GM12891 (cell line): Measurements from ENCODE around the gene SSH2.

ENCODE experiments used
- DNase-seq: peaks from one replicate; pipeline ENCODE4 v3.0.0; 2011; ENCODE audit warnings: low spot score; ENCODE audit not compliant: insufficient read length
- FAIRE-seq: peaks from 2 replicates; lab custom pipeline; 2011; peaks lifted over from hg19 to GRCh38; lab: Jason Lieb, UNC
- PAX5 ChIP-seq: IDR thresholded peaks from 2 replicates; pipeline ENCODE4 v1.6.1; 2011; ENCODE audit warnings: low read length, moderate library complexity, mild to moderate bottlenecking; ENCODE audit not compliant: insufficient read depth, severe bottlenecking
- POLR2A ChIP-seq: IDR thresholded peaks from 2 replicates; pipeline ENCODE4 v1.6.1; 2011; ENCODE audit warnings: low read depth, low read length, control low read depth
- POLR2AphosphoS5 ChIP-seq: IDR thresholded peaks from 2 replicates; pipeline ENCODE4 v1.6.1; 2011; ENCODE audit warnings: low read depth, low read length, control low read depth
- POU2F2 ChIP-seq: IDR thresholded peaks from 2 replicates; pipeline ENCODE4 v1.6.1; 2011; ENCODE audit warnings: low read depth, mild to moderate bottlenecking, control low read depth, low read length, moderate library complexity
- SPI1 ChIP-seq: IDR thresholded peaks from 2 replicates; pipeline ENCODE4 v1.6.1; 2011; ENCODE audit warnings: low read depth, low read length, control low read depth
- TAF1 ChIP-seq: IDR thresholded peaks from 2 replicates; pipeline ENCODE4 v1.6.1; 2011; ENCODE audit warnings: low read depth, low read length, control low read depth

The SSH2 gene

DNA sequence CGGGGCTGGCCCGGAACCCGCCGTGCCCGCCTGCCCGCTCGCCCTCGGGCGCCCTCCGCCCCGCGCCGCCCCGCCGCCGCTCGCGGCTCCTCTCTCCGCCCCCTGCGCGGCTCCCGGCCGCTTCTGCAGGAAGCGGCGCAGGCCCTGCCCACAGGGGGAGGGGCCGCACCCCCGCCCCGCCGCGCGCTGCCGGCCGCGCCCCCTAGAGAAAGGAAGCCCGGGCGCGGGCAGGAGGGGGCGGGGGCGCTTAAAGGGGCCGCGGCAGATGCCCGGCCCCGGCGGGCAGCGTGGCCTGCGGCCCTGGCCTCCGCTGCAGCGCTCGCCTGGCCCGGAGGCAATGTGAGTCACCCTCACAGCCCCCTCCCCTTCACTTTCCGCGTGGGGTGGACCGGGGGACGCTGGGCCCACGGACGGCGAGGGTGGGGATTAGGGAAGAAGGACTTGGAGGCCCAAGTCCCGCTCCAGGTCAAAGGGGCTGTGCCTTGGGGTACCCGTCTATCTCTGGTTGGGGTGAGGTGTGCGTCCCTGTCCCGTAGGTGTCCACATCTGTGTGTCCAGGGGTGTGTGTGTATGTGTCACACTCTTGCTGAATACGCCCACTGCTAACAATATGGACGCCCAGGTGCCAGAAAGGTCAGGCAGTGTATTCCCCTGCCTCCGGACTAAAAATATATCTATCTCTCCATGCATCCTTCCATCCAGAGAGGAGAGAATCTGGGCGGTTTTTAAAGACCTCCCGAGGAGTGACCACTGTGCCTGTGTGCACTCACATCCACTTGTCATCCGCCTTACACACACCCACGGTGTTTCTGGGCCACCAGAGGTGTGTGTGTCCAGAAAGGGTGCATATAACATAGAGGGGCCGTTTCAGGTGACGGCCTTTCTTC lies 340.3 kb downstream of the SSH2 start, which contains the start of gene GIT1:
TSS of gene GIT1 (minus strand) at position 125 of the 887 bp plus-strand sequence. CDS start 270 bp downstream, outside the sequence.
- TF ChIP-seq SPI1, result 0 out of 2 replicates have a peak, but pooled peaks have one; percentile 3
- TF ChIP-seq POLR2A, result no peak
- TF ChIP-seq PAX5, result peak; percentile 43
- FAIRE-seq, result peak; percentile 90
- DNase-seq, result peak; percentile 95

DNA sequence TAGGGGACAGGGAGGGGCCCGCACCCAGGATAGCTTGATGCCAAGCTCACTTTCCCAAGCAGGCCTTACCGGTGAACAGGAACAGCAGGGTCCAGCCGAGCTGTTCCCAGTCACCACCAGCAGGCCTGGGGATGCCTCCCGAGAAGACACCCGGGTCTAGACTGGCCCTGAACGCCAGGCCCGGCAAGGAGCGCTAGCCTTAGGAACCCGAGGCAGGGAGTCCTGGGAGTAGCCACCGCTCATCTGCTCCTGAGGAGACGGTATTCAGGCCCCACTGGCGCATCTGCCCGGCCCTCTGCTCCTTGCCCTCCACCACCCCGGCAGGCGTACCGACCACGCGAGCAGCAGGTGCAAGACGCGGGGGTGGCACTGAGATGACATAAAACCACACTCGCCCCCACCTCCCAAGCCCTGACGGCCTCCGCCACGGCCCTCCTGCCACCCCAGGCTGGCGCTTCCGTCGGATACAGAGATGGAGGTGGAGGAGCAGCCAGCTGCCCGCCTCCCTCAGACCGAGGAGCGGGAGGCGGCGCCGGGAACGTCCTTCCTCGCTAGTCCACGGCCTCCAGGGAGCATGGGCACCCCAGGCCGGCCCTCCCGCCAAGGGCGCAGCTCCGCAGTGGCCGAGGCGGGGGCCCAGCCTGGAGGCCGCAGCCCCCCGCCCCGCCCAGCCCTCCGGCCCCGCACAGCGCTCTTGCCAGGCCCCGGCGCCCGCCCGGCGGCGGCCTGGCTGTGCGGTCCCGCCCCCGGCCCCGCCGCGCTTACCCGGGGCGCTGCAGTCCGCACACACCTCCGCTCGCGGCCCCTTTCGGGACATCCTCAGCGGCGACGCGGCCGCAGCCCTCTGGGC lies 341.2 kb downstream of the SSH2 start:
- no peak for DNase-seq
- TF ChIP-seq PAX5 (no peak), POLR2AphosphoS5 (no peak), POLR2A (no peak)
- peak; percentile 55 for FAIRE-seq

DNA sequence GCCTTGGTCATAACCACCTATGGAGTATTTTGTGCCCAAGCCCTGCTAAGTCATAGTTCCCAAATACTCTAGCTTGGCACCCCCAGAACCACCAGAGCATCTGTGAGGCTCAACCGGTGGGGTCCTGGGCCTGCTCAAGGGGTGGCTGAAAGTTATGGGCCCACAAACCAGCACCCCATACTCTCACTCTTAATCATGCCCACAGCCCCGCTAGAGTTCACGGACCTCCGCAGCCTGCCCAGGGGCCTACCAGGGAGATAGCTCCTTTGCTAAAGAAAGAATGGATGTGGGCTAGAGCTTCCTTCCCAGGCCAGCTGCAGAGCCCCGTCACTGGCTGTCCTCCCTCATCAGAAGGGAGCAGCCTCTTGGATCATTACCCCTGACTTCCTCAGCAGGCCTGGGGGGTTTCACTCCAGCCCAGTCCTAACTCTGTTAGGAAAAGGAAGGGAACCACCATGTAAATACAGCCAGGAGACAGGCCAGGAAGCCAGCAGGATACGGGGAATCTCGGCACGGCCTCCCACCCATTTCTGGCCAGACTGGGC lies 341.9 kb downstream of the SSH2 start:
- TF ChIP-seq POLR2A, result no peak
- no peak for TF ChIP-seq SPI1
- no peak for TF ChIP-seq POLR2AphosphoS5
- DNase-seq (no peak), FAIRE-seq (no peak)

DNA sequence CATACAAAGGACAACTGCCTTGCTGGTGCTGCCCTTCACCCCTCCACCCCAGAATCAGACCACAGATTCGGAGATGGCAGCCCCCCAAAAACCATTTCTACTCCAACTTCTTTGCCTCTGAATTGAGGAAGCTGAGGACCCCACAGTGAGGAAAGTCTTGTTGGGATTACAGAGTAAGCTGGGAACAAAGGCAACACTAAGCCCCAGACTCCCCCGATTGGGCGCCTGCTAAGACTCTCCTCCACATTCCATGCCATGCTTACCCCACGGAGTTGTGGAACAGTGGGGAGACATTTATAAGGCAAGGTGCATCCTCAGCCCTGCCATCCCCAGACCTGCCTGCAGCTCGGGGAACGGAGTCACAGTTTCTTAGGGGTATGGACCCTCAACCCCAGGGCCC lies 342.4 kb downstream of the SSH2 start:
- no peak for FAIRE-seq
- no peak for TF ChIP-seq TAF1
- no peak for TF ChIP-seq POU2F2
- TF ChIP-seq PAX5, result no peak
- TF ChIP-seq SPI1, result no peak
- TF ChIP-seq POLR2AphosphoS5, result no peak
- no peak for TF ChIP-seq POLR2A

DNA sequence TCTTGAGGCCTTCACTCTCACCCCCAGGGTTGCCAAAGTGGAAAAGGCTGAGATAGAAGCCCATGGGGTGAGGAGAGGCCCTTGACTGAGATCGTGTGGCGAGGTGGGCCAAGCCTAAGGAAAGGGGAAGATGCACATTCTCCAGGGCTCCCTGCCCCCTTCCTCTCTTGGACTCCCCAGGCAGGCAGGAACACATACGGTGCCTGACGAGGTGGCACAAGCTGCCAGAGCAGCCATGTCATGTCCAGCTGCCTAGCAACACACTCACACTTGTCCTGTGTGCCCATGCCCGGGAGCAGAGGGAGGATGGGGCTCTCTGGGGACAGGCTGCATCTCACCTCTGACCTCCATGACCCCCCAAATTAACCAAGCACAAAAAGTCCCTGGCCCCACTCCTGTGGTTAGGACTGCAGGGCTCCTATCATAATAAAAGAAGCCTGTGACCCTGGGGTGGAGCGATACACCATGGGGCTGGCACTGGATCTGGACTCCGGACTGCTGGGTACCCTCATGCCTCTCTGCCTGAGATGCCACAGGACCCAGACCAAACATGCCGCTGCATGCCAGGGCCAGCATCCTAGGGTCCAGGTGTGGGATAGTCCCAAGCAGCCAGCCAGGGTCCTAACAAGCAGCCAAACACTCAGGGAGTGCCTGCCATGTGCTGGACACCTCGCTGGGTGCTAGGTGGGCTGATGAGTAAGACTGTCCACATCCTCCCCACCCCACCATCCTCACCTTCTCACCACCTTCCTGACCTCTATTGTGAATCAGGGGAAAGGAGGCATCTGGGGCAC lies 343.2 kb downstream of the SSH2 start:
- FAIRE-seq, result no peak

More for the DNA sequence above, 342.4 kb downstream of the SSH2 start:
- DNase-seq, result no peak

DNA sequence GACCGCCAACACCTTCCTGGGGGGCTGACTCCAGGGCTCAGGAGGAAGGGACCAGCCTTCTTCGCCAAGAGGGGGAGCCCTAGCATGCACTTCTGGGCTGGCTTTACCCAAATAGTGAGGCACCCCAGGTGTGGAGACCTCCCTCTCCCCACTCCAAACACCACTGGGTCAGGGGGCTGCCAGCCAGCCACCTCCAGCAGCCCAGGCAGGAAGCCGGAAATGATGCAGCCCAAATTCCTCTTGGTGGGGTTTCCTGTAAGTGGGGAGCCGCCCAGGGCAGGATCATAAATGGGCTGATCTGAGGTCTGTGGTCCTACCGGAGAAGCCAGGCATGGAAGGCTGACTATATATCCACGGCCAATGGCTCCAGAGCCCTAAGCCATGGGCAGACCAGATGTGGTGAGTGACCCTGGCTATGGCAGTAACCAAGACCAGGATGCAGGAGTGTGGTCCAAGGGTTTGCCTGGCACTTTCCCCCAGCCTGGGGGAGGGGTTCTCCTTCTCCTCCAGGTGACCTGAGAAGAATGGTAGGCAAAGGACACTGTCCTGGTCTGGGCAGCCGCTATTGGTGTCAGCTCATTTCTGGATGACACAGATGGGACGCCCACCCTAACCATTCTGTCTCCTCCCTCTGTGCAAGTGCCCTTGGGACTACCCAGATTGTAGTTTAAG lies 344.8 kb downstream of the SSH2 start:
- peak; percentile 52 for FAIRE-seq
- no peak for TF ChIP-seq POLR2A
- no peak for TF ChIP-seq TAF1
- no peak for TF ChIP-seq POLR2AphosphoS5
- no peak for TF ChIP-seq PAX5
- no peak for TF ChIP-seq SPI1
- no peak for TF ChIP-seq POU2F2

More for the DNA sequence above, 343.2 kb downstream of the SSH2 start:
- no peak for TF ChIP-seq SPI1
- no peak for TF ChIP-seq TAF1
- no peak for TF ChIP-seq PAX5
- TF ChIP-seq POLR2AphosphoS5, result no peak
- TF ChIP-seq POLR2A, result no peak
- TF ChIP-seq POU2F2, result no peak
- DNase-seq, result no peak

DNA sequence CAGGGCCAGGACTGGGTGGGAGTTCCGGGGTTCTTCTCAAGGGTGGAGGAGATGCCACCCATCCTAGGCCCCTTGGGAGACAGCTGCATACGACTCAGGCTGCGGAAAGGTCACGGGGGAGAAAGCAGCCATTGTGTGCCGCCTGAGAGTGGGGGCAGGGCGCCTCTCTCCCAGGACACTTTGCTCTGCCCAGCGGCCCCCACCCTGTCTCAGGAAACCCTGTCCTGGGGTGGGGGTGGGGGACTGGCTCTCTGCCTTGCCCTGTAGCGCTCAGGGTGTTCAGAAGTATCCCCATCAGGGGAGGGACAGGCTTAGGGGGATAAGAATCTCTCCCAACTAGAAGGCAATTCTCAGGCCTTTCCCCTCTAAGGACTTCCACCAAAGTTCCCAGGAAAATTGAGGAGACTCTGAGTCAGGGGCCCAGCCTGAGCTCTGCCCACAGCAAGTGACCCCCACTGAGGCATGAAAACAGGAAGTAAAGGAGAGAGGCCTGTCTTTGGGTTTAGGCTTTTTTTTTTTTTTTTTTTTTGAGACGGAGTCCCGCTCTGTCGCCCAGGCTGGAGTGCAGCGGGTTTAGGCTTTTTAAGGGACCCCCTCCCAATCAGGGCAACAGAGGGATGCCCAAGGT lies 345.5 kb downstream of the SSH2 start:
- no peak for TF ChIP-seq TAF1
- no peak for DNase-seq
- no peak for FAIRE-seq

More for the DNA sequence above, 344.8 kb downstream of the SSH2 start:
- DNase-seq, result no peak

DNA sequence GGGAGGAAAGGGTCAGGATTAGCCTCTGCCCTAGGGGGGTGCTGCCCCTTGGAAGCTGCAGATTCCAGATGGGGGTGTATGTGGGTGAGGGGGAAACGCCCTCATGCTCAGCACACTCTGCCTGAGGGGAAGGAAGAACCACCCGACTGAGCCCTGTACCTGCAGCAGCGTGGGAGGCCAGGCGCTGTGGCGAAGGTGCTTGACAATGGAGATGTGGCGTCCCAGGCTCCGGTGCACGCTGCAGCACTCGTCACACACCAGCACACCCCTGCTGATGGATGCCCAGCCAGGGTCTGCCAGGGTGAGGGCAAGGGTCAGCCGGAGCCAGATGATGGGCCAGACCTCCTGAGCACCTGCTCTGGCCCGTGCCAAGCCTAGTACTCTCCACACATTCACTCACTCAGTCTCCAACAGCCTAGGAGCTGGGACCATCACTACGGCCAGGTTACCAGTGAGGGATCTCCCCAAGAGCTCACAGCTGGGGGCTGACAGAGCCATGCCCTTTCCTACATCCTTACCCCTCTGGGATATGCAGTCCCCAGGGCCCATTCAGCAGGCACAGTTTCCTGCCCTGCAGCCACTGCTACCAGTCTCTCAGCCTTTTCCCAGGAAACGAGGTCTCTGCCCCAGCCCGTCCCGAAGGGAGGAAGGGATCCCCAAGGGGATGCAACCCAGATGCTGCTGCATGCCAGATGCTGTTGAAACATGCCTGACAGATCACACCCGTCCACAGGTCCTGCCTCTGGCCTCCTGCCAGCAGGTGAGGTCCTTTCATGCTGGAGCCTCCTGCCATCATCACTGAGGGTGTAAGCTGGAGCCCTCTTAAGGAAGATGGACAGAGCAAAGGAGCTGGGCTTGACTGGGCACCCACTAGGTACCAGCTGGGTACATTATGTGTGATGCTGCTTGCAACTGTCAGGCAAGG lies 346.4 kb downstream of the SSH2 start:
- no peak for DNase-seq
- TF ChIP-seq PAX5 (no peak), TAF1 (no peak), POU2F2 (no peak), POLR2A (no peak), POLR2AphosphoS5 (no peak)

More for the DNA sequence above, 346.4 kb downstream of the SSH2 start:
- peak; percentile 85 for FAIRE-seq
